A549 (cell line): Measurements from ENCODE around the gene SLC8A1.

Experiments
- BHLHE40 ChIP-seq: IDR thresholded peaks from 2 replicates; pipeline ENCODE4 v1.6.1; 2012; ENCODE audit warnings: low read depth, low read length, inconsistent platforms
- CTCF ChIP-seq: fragments of >200 bp; sonication (Bioruptor Twin); formaldehyde crosslinking; IDR thresholded peaks from 3 replicates; pipeline ENCODE4 v1.5.1; 2016
- KDM1A ChIP-seq: fragments of 200-600 bp; sonication (generic); IDR thresholded peaks from 2 replicates; pipeline ENCODE4 v1.6.1; 2016; ENCODE audit warnings: low read depth, mild to moderate bottlenecking
- MAX ChIP-seq: IDR thresholded peaks from 2 replicates; pipeline ENCODE4 v1.6.1; 2012
- POLR2A ChIP-seq: IDR thresholded peaks from 2 replicates; pipeline ENCODE4 v1.6.1; 2012; ENCODE audit warnings: mild to moderate bottlenecking, low read length

GRCh38 chr2:40299781-40300180 is 152.1 kb downstream of the SLC8A1 start:
- TF ChIP-seq MAX, result no peak
- no peak for TF ChIP-seq KDM1A
- no peak for TF ChIP-seq CTCF
- TF ChIP-seq POLR2A, result no peak
- no peak for TF ChIP-seq BHLHE40
